NCI-H345 (cell line): Measurements from ENCODE around the gene SHB.

ENCODE experiments used
- DNase-seq: peaks from one replicate; lab custom pipeline; 2025; lab: John Stamatoyannopoulos, UW

SHB gene

GRCh38 chr9:37935096-37935495, 133.9 kb downstream of the SHB start:
- no peak for DNase-seq

- DNase-seq = no peak
Observed at GRCh38 chr9:37931592-37931991, 137.4 kb downstream of the SHB start.

- no peak for DNase-seq
Observed at GRCh38 chr9:37929441-37929895, 139.6 kb downstream of the SHB start.

GRCh38 chr9:37928552-37929430, 140.2 kb downstream of the SHB start:
- no peak for DNase-seq

- no peak for DNase-seq
Observed at GRCh38 chr9:37927601-37928551, 141.2 kb downstream of the SHB start.

- DNase-seq = no peak
Observed at GRCh38 chr9:37927132-37927531, 141.9 kb downstream of the SHB start.

GRCh38 chr9:37926737-37927118, 142.3 kb downstream of the SHB start:
- DNase-seq = no peak

- no peak for DNase-seq
Observed at GRCh38 chr9:37925786-37926736, 143.0 kb downstream of the SHB start.

- no peak for DNase-seq
Observed at GRCh38 chr9:37925006-37925405, 144.0 kb downstream of the SHB start.

GRCh38 chr9:37924538-37924937, 144.5 kb downstream of the SHB start:
- DNase-seq = no peak

- DNase-seq = no peak
Observed at GRCh38 chr9:37923796-37924427, 145.1 kb downstream of the SHB start.

GRCh38 chr9:37923118-37923795, 145.8 kb downstream of the SHB start:
- no peak for DNase-seq

GRCh38 chr9:37922363-37923117, 146.5 kb downstream of the SHB start:
- DNase-seq = no peak

GRCh38 chr9:37921546-37922300, 147.3 kb downstream of the SHB start:
- DNase-seq = no peak

GRCh38 chr9:37921168-37921510, 147.9 kb downstream of the SHB start:
- DNase-seq = no peak

GRCh38 chr9:37920471-37921167, 148.4 kb downstream of the SHB start:
- no peak for DNase-seq

- no peak for DNase-seq
Observed at GRCh38 chr9:37919956-37920335, 149.1 kb downstream of the SHB start.

- DNase-seq = no peak
Observed at GRCh38 chr9:37919246-37919955, 149.6 kb downstream of the SHB start.
